ENCODE results near the gene ZNF805.

- TF ChIP-seq, protein P1, sequence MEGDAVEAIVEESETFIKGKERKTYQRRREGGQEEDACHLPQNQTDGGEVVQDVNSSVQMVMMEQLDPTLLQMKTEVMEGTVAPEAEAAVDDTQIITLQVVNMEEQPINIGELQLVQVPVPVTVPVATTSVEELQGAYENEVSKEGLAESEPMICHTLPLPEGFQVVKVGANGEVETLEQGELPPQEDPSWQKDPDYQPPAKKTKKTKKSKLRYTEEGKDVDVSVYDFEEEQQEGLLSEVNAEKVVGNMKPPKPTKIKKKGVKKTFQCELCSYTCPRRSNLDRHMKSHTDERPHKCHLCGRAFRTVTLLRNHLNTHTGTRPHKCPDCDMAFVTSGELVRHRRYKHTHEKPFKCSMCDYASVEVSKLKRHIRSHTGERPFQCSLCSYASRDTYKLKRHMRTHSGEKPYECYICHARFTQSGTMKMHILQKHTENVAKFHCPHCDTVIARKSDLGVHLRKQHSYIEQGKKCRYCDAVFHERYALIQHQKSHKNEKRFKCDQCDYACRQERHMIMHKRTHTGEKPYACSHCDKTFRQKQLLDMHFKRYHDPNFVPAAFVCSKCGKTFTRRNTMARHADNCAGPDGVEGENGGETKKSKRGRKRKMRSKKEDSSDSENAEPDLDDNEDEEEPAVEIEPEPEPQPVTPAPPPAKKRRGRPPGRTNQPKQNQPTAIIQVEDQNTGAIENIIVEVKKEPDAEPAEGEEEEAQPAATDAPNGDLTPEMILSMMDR (IDR thresholded peaks at IDR 0.05), result no peak
- TF ChIP-seq EP300 (IDR thresholded peaks at IDR 0.05; ENCODE audit: low read depth) (no peak), POLR2A (IDR thresholded peaks at IDR 0.05) (no peak)
These were observed 21.6 kb downstream of the ZNF805 start for GRCh38 chr19:57262044-57262443.

Measured in transverse colon (tissue), 3 donors.